ENCODE results near the gene PI4KB. TPM values are rescaled to one million over a fixed set of nuclear protein-coding genes. Genes with fewer than 3 reads are reported as not detected.

The PI4KB gene
- total and polyA plus RNA-seq, 10 donors: 25.6 to 85.4 (median 66.3) TPM

- H3K27ac ChIP-seq: peak overlapping the region in 3 of 8 donors; percentile 23 to 65 (median 30)
- intact Hi-C loops (cut with DNase I; ENCODE audit: low total_unique reads): loop anchor here (10.0 kb wide), 1 partner anchor 59 kb away; the partner anchor contains the start of gene ZNF687
- DNase-seq: no peak
- TF ChIP-seq CTCF (IDR thresholded peaks at IDR 0.05 in 8 of 11, conservative IDR thresholded peaks at IDR 0.05 in 3 of 11): no peak
- no peak for TF ChIP-seq POLR2A (IDR thresholded peaks at IDR 0.05)
- no peak for TF ChIP-seq POLR2AphosphoS5 (IDR thresholded peaks at IDR 0.05)
- 71 to 84% (median 78%) methylated on average over 6 of the region's 6 CpGs for WGBS, 5 donors
- H3K4me3 ChIP-seq: no peak overlapping the region
- H3K36me3 ChIP-seq: peaks cover 0 to 48% (median 37%) of the 10 kb centered on the region in 6 donors
- no peaks in the 10 kb centered on the region for H3K9me3 ChIP-seq
- H3K27me3 ChIP-seq (replicated peaks in 1 of 7): no peaks in the 10 kb centered on the region
- peaks cover 21 to 81% (median 51%) of the 10 kb centered on the region in 6 donors for H3K4me1 ChIP-seq
These were observed 17.1 kb upstream of the PI4KB start for GRCh38 chr1:151344291-151344690.

- 70 to 78% (median 72%) methylated on average over 9 of the region's 9 CpGs for whole genome bisulfite sequencing, 5 donors
- intact Hi-C loops (cut with DNase I; ENCODE audit: low total_unique reads): loop anchor here (10.0 kb wide), 1 partner anchor 59 kb away; the partner anchor contains the start of gene ZNF687
- peak overlapping the region in 2 of 8 donors; percentile 30 to 65 for H3K27ac ChIP-seq
These were observed 16.4 kb upstream of the PI4KB start for GRCh38 chr1:151343587-151343986.

GRCh38 chr1:151342569-151342968, 15.4 kb upstream of the PI4KB start:
- TF ChIP-seq CTCF (IDR thresholded peaks at IDR 0.05 in 8 of 11, conservative IDR thresholded peaks at IDR 0.05 in 3 of 11) (no peak), POLR2AphosphoS5 (IDR thresholded peaks at IDR 0.05) (no peak), POLR2A (IDR thresholded peaks at IDR 0.05) (no peak)
- intact Hi-C loops (cut with DNase I; ENCODE audit: low total_unique reads): loop anchor here (10.0 kb wide), 1 partner anchor 58 kb away; the partner anchor contains the start of gene ZNF687
- Histone ChIP-seq H3K27me3 (replicated peaks in 1 of 7) (no peaks in the 10 kb centered on the region), H3K36me3 (peaks cover 0 to 48% (median 37%) of the 10 kb centered on the region in 6 donors), H3K27ac (peak overlapping the region in 3 of 8 donors; percentile 65 to 69 (median 66)), H3K4me3 (no peak overlapping the region), H3K9me3 (no peaks in the 10 kb centered on the region), H3K4me1 (peaks cover 16 to 73% (median 43%) of the 10 kb centered on the region in 6 donors)
- 76 to 90% (median 82%) methylated on average over 6 of the region's 6 CpGs for WGBS, 5 donors
- no peak for DNase-seq

More at GRCh38 chr1:151343587-151343986, 16.4 kb upstream of the PI4KB start:
- Histone ChIP-seq H3K4me3 (no peak overlapping the region), H3K4me1 (peaks cover 21 to 81% (median 51%) of the 10 kb centered on the region in 6 donors), H3K36me3 (peaks cover 0 to 48% (median 37%) of the 10 kb centered on the region in 6 donors), H3K27me3 (replicated peaks in 1 of 7) (no peaks in the 10 kb centered on the region), H3K9me3 (no peaks in the 10 kb centered on the region)
- TF ChIP-seq CTCF (IDR thresholded peaks at IDR 0.05 in 8 of 11, conservative IDR thresholded peaks at IDR 0.05 in 3 of 11) (no peak), POLR2AphosphoS5 (IDR thresholded peaks at IDR 0.05) (no peak), POLR2A (IDR thresholded peaks at IDR 0.05) (no peak)
- DNase-seq: no peak

- no peak for DNase-seq
- 78 to 90% (median 85%) methylated on average over 2 of the region's 2 CpGs for WGBS, 5 donors
- Histone ChIP-seq H3K36me3 (peaks cover 0 to 48% (median 37%) of the 10 kb centered on the region in 6 donors), H3K27ac (peak overlapping the region in 5 of 8 donors; percentile 20 to 69 (median 65)), H3K4me1 (peaks cover 15 to 71% (median 42%) of the 10 kb centered on the region in 6 donors), H3K27me3 (replicated peaks in 1 of 7) (no peaks in the 10 kb centered on the region), H3K9me3 (no peaks in the 10 kb centered on the region), H3K4me3 (no peak overlapping the region)
- intact Hi-C loops (cut with DNase I; ENCODE audit: low total_unique reads): loop anchor here (10.0 kb wide), 1 partner anchor 57 kb away; the partner anchor contains the start of gene ZNF687
- TF ChIP-seq CTCF (IDR thresholded peaks at IDR 0.05 in 8 of 11, conservative IDR thresholded peaks at IDR 0.05 in 3 of 11): no peak
- no peak for TF ChIP-seq POLR2AphosphoS5 (IDR thresholded peaks at IDR 0.05)
- TF ChIP-seq POLR2A (IDR thresholded peaks at IDR 0.05): no peak
These were observed 14.8 kb upstream of the PI4KB start for GRCh38 chr1:151342021-151342420.

All from spleen (tissue), 11 donors.